NCI-H1417 treated with DMSO at 0.1 percent for 48 hours (cell line): ENCODE measurements around the gene GUK1.

Experiments used
- DNase-seq: peaks from one replicate; lab custom pipeline; 2025; lab: John Stamatoyannopoulos, UW

GUK1 gene

GRCh38 chr1:228150461-228151179 is 10.5 kb downstream of the GUK1 start:
- no peak for DNase-seq

DNA sequence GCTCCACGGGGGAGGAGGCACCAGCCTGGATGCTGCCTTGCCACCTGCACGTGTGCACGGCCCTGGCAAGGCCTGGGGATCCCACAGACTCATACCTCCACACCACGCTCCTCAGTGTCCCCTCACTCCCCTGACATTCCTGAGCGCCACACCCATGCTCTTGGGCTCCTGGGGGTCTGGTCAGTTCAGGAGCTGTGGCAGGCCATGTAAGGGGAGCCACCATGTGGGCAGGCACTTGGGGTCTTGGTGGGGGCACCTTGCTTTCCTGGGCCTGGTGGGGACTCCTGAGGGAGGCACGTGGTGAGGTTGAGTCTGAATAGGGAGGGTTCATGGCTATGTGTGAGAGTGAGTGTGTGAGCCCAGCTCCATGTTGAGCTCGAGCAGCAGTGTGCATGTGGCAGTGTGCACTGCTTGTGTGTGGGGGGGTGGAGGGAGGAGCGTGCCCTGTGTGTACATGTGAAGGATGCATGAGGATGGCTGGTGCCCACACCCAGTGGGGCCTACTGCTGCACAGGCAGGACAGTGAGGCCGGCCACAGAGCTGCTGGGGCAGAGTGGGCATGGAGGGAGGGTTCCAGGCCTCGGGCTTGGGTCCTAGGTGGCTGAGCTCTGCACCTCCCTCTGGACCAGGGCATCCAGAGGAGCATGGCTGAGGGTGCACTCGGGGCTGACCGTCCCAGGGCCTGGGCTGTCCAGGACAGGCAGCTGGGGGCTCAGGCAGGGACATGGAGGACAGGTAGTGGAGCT is 11.3 kb downstream of the GUK1 start:
- no peak for DNase-seq

- no peak for DNase-seq
Observed at GRCh38 chr1:228152097-228152917, 12.2 kb downstream of the GUK1 start.

GRCh38 chr1:228152918-228153258 is 12.8 kb downstream of the GUK1 start:
- no peak for DNase-seq

- no peak for DNase-seq
Observed at GRCh38 chr1:228154021-228154669, 14.1 kb downstream of the GUK1 start.

- DNase-seq, result peak; percentile 54
Observed at GRCh38 chr1:228154670-228155571, 14.8 kb downstream of the GUK1 start.

GRCh38 chr1:228155596-228156514 is 15.8 kb downstream of the GUK1 start:
- no peak for DNase-seq

DNA sequence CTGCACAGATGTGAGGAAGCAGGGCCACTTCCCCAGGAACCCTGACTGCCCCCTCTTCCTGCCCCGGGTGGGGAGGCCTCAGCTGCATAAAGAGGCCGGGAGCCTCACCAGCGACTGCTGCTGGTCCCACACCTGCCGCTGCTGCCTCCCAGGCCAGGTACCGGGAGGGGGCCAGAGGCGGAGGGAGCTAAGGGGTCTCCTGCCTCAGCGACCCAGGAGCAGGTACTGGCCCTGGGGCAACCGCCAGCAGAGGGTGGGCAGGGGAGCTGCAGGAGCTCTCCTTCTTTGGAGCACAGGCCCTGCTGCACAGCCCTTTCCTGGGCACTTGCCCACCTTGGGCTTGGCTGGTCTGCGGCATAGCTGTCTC is 16.4 kb downstream of the GUK1 start:
- DNase-seq, result no peak

- DNase-seq, result no peak
Observed at GRCh38 chr1:228156941-228157728, 17.1 kb downstream of the GUK1 start.

GRCh38 chr1:228157729-228158126 is 17.6 kb downstream of the GUK1 start:
- no peak for DNase-seq

- DNase-seq, result no peak
Observed at GRCh38 chr1:228158151-228159007, 18.3 kb downstream of the GUK1 start.

DNA sequence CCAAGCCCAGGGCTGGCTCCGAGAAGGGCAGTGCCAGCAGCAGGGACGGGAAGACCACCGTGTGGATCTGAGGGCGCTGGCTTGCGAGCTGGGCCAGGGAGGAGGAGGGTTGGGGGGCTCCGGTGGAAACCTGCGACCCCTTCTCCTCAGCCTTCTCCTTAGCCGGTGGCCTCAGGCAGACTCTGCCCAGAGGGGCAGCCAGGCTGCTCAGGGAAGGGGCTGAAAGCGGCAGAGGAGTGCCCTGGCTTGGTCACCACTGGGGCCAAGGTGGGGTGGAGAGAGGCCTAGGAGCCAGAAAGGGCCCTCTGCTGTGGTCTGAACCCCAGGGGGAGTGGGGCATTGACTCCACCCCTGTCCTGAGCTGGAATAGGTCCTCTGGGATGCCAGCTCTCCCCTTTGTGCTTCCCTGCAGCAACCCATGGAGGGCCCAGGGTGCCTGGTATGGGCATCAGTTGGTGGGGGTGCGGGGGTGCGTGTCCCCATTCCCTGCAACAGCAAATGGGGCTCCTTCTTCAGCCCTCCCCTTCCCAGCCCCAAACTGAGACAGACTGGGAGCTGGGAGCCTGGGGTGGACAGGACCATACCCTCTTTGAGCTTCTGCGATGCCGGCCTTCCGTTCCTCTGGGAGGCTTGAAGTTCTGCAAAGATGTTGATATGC is 19.1 kb downstream of the GUK1 start:
- no peak for DNase-seq

DNA sequence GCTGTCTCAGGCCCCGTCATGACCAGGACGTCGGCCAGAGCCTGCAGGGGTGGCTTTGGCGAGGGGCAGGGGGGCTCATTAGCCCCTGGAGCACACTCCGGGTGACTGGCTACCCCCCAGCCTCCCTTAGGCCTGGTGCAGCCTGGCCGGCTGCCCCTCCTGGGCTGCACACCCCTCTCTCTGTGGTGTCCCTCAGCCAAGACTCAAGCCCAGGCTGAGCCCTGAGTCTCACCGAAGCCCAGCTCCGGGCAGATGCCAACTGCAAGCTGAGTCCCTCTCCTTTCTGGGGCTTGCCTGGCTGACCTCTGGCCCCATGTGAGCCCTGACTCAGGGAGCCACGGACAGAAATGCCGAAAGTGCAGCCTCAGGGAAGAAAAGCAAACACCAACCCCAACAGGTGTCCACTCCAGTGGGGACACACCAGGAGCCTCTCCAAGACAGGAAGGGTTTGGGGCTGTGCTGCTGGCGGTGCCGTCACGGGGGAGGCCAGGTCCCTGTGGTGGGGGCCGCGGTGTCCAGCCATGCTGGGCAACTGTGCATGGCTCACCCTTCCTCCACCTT is 20.2 kb downstream of the GUK1 start:
- DNase-seq, result no peak

DNA sequence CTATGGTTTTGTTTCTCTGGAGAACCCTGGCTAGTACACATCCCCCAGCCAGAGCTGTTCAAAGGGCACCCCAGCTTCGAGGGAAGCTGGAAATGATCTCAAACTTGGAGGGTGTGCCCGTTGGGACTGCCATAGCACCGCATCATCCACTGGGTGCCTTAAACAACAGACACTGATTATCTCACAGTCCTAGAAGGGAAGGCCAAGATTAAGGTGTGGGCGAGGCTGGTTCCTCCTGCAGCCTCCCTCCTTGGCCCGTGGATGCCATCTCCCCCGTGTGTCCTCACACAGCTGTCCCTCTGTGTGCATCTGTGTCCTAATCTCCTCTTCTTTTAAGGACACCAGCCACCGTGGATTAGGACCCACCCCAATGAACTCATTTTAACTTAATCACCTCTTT is 21.3 kb downstream of the GUK1 start:
- DNase-seq, result no peak

DNA sequence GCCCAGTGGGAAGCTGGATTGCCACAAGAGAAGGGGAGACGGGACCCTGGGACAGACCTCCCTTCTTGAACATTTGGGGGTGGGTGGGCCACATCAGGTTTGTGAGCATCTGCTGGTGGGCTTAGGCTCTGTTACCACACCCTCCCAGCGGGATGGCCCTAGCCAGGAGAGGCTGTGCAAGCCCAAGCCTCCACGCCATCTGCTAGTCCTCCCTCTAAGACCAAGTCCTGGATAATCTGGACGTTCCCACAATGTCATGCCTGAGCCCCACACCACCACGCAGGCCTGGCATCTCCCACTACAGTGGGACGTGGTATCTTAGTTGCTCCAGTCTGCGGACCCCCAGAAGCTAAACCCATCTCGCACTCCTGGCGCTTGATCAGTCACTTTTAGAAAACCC is 21.8 kb downstream of the GUK1 start:
- no peak for DNase-seq

DNA sequence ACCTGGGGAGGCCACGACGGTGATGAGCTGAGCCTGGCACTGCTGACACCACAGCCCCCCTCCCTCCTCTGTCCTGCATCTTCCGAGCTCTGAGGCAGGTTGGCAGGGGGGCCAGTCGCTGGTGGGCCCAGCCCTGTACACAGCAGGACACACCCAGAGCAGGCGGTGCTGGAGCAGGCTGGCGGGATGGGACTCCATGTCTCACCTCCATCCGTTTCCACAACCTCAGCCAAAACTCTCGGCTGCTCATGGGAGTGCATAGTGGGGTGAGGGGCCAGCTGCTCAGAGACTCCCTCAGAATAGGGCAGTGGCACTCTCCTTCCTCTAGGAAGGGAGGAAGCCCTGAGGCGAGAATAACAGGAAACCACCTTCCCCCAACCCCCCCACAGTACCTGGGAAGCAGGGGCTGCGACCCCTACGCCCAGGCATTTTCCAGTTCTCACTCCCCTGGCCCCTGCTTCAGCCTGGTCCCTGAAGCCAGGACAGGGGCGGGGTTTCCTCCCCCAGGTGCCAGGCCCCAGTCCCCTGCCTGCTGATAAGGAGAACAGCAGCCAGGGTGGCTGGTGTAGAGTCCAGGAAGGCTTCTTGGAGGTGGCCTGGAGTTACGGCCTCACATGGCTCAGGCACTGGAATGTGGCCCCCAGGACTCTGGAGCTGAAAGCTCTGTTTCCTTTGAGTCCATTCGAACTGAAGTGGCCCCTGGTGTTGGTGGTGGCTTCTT is 22.4 kb downstream of the GUK1 start:
- DNase-seq, result no peak
